HepG2 (cell line): ENCODE data around the gene PRRT1B. TPM values are rescaled to one million over a fixed set of nuclear protein-coding genes. Genes with fewer than 3 reads are reported as not detected.

Experiments
- ATAD3A ChIP-seq: sonication (generic); formaldehyde crosslinking; IDR thresholded peaks from 2 replicates; pipeline ENCODE4 v1.4.0; 2020; ENCODE audit warnings: missing genetic modification reagents
- CBX5 ChIP-seq: sonication (generic); formaldehyde crosslinking; IDR thresholded peaks from 2 replicates; pipeline ENCODE4 v1.4.0; 2020; ENCODE audit warnings: missing genetic modification reagents, borderline replicate concordance
- CEBPB ChIP-seq: IDR thresholded peaks from 2 replicates; pipeline ENCODE4 v1.6.1; 2011; ENCODE audit warnings: low read depth, low read length, improper control_type of control experiment, borderline replicate concordance
- HNRNPUL1 ChIP-seq: fragments of 200-400 bp; formaldehyde crosslinking; IDR thresholded peaks from 2 replicates; pipeline ENCODE4 v1.6.1; 2017; ENCODE audit warnings: low read depth, mild to moderate bottlenecking, low read length, moderate library complexity
- HOXA3 ChIP-seq: sonication (generic); formaldehyde crosslinking; IDR thresholded peaks from 2 replicates; pipeline ENCODE4 v1.5.0; 2020; ENCODE audit warnings: missing genetic modification reagents
- ISX ChIP-seq: sonication (generic); formaldehyde crosslinking; conservative IDR thresholded peaks from 2 replicates; pipeline ENCODE4 v1.5.0; 2020; ENCODE audit warnings: missing genetic modification reagents
- JDP2 ChIP-seq: sonication (generic); formaldehyde crosslinking; IDR thresholded peaks from 2 replicates; pipeline ENCODE4 v1.8.1; 2022; ENCODE audit warnings: missing genetic modification reagents, borderline replicate concordance
- RNF2 ChIP-seq: fragments of 450-650 bp; conservative IDR thresholded peaks from 2 replicates; pipeline ENCODE4 v1.6.1; 2016; ENCODE audit warnings: low read depth
- TBX3 ChIP-seq: fragments of 450-650 bp; IDR thresholded peaks from 2 replicates; pipeline ENCODE4 v1.6.1; 2017; ENCODE audit warnings: antibody characterized with exemption, mild to moderate bottlenecking, inconsistent platforms, borderline replicate concordance
- ZNF501 ChIP-seq: sonication (generic); formaldehyde crosslinking; IDR thresholded peaks from 2 replicates; pipeline ENCODE4 v1.5.1; 2020; ENCODE audit warnings: mild to moderate bottlenecking, moderate library complexity, missing genetic modification reagents
- ZNF552 ChIP-seq: sonication (generic); formaldehyde crosslinking; IDR thresholded peaks from 2 replicates; pipeline ENCODE4 v1.9.0; 2022; ENCODE audit warnings: missing genetic modification reagents, mild to moderate bottlenecking, borderline replicate concordance
- polyA plus RNA-seq, 8 experiments: library from polyadenylated mRNA; depleted of rRNA in 3 of 8; stranded (reverse) in 7 of 8; unstranded in 1 of 8; fragments of >200 nt; fragmentation: Illumina TruSeq in 4 of 8; extraction: Trizol in 4 of 8; gene quantifications; 2 replicates each; pipeline versions ENCODE4 v1.2.1 to v1.2.3, GENCODE V29; 2011 to 2016; ENCODE audit warnings: low read depth in 4 of 8, missing spikeins in 1 of 8, mixed read lengths in 1 of 8; ENCODE audit not compliant: insufficient read depth in 1 of 8
- total RNA-seq, 5 experiments: library from RNA; depleted of rRNA; stranded (reverse); fragments of >200 nt; fragmentation: Illumina TruSeq; extraction: Trizol; gene quantifications; 2 replicates each; pipeline ENCODE4 v1.2.3, GENCODE V29; 2016; ENCODE audit warnings: low read depth in 1 of 5
- TF ChIP-seq, protein P1 (sequence below): sonication (generic); formaldehyde crosslinking; IDR thresholded peaks from 2 replicates; pipeline ENCODE4 v1.4.0; 2020; ENCODE audit warnings: missing genetic modification reagents
- TF ChIP-seq, protein P2 (sequence below): sonication (generic); formaldehyde crosslinking; IDR thresholded peaks from 2 replicates; pipeline ENCODE4 v1.5.0; 2020; ENCODE audit warnings: mild to moderate bottlenecking, missing genetic modification reagents, moderate library complexity
- TF ChIP-seq, protein P3 (sequence below), 2 experiments: sonication (generic) in 1 of 2; formaldehyde crosslinking in 1 of 2; IDR thresholded peaks; 2 replicates each; pipeline versions ENCODE4 v1.6.1 to v1.9.0; 2014 to 2022; ENCODE audit warnings: antibody characterized with exemption in 1 of 2, borderline replicate concordance in 1 of 2, inconsistent platforms in 1 of 2, low read depth in 1 of 2, missing genetic modification reagents in 1 of 2
- TF ChIP-seq, protein P4 (sequence below): sonication (generic); formaldehyde crosslinking; conservative IDR thresholded peaks from 2 replicates; pipeline ENCODE4 v1.4.0; 2020; ENCODE audit warnings: mild to moderate bottlenecking, missing genetic modification reagents, moderate library complexity

Gene PRRT1B
- total and polyA plus RNA-seq, 2 of the 13 experiments (the other 11 are each of a cell fraction or from before 2014, with no cell fraction given): not detected

DNA sequence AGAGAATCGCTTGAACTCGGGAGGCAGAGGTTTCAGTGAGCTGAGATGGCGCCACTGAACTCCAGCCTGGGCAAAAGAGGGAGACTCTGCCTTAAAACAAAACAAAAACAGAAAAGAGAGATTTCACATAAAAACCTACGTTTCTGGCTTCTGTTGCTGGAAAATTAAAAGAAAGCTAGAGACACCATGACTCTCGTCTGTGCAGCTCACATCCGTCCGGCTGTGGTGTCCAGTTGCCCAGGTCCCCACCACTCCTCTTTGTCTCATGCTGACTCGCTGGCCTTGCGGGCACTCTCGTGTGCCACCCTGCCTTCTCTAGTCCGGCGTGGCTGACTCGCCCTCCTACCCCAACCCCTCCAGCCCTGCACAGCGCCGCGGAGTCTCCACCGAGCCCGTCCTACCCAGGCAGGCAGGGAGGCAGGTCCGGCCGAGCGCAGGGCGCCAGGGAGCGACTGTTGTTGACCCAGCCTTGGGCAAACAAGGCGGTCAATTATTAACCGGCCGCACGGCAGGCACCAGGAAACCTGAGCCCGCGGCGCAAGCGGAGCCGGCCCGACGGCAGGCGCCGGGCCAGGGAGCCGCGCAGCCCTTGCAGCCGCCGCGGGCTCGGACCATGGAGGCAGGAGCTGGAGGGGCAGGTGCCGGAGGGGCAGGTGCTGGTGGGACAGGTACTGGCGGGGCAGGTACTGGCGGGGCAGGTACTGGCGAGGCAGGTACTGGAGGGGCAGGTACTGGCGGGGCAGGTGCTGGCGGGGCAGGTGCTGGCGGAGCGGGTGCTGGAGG is at the start of gene PRRT1B (continued):
- TF ChIP-seq, protein P1, sequence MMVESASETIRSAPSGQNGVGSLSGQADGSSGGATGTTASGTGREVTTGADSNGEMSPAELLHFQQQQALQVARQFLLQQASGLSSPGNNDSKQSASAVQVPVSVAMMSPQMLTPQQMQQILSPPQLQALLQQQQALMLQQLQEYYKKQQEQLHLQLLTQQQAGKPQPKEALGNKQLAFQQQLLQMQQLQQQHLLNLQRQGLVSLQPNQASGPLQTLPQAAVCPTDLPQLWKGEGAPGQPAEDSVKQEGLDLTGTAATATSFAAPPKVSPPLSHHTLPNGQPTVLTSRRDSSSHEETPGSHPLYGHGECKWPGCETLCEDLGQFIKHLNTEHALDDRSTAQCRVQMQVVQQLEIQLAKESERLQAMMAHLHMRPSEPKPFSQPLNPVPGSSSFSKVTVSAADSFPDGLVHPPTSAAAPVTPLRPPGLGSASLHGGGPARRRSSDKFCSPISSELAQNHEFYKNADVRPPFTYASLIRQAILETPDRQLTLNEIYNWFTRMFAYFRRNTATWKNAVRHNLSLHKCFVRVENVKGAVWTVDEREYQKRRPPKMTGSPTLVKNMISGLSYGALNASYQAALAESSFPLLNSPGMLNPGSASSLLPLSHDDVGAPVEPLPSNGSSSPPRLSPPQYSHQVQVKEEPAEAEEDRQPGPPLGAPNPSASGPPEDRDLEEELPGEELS (CRISPR knock-in tag): peak; percentile 91
- TF ChIP-seq, protein P2, sequence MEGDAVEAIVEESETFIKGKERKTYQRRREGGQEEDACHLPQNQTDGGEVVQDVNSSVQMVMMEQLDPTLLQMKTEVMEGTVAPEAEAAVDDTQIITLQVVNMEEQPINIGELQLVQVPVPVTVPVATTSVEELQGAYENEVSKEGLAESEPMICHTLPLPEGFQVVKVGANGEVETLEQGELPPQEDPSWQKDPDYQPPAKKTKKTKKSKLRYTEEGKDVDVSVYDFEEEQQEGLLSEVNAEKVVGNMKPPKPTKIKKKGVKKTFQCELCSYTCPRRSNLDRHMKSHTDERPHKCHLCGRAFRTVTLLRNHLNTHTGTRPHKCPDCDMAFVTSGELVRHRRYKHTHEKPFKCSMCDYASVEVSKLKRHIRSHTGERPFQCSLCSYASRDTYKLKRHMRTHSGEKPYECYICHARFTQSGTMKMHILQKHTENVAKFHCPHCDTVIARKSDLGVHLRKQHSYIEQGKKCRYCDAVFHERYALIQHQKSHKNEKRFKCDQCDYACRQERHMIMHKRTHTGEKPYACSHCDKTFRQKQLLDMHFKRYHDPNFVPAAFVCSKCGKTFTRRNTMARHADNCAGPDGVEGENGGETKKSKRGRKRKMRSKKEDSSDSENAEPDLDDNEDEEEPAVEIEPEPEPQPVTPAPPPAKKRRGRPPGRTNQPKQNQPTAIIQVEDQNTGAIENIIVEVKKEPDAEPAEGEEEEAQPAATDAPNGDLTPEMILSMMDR (CRISPR knock-in tag): peak; percentile 54
- TF ChIP-seq TBX3: peak; percentile 47; the same call in 1 of the 2 replicates
- TF ChIP-seq HNRNPUL1: peak; percentile 100
- TF ChIP-seq JDP2 (CRISPR knock-in tag): no peak
- peak; percentile 70; the same call in 1 of the 2 replicates for TF ChIP-seq HOXA3
- peak; percentile 73 for TF ChIP-seq ZNF501 (CRISPR knock-in tag)
- TF ChIP-seq CEBPB: no peak
- TF ChIP-seq, protein P3, sequence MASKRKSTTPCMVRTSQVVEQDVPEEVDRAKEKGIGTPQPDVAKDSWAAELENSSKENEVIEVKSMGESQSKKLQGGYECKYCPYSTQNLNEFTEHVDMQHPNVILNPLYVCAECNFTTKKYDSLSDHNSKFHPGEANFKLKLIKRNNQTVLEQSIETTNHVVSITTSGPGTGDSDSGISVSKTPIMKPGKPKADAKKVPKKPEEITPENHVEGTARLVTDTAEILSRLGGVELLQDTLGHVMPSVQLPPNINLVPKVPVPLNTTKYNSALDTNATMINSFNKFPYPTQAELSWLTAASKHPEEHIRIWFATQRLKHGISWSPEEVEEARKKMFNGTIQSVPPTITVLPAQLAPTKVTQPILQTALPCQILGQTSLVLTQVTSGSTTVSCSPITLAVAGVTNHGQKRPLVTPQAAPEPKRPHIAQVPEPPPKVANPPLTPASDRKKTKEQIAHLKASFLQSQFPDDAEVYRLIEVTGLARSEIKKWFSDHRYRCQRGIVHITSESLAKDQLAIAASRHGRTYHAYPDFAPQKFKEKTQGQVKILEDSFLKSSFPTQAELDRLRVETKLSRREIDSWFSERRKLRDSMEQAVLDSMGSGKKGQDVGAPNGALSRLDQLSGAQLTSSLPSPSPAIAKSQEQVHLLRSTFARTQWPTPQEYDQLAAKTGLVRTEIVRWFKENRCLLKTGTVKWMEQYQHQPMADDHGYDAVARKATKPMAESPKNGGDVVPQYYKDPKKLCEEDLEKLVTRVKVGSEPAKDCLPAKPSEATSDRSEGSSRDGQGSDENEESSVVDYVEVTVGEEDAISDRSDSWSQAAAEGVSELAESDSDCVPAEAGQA (IDR thresholded peaks at IDR 0.05; ENCODE audit: low read depth): no peak
- TF ChIP-seq, protein P3 (CRISPR knock-in tag; IDR thresholded peaks at IDR 0.05; ENCODE audit: borderline replicate concordance): no peak
- TF ChIP-seq CBX5 (CRISPR knock-in tag): peak; percentile 58; the same call in 1 of the 2 replicates
- peak; percentile 89 for TF ChIP-seq RNF2
- TF ChIP-seq ATAD3A (CRISPR knock-in tag): no peak
- TF ChIP-seq, protein P4, sequence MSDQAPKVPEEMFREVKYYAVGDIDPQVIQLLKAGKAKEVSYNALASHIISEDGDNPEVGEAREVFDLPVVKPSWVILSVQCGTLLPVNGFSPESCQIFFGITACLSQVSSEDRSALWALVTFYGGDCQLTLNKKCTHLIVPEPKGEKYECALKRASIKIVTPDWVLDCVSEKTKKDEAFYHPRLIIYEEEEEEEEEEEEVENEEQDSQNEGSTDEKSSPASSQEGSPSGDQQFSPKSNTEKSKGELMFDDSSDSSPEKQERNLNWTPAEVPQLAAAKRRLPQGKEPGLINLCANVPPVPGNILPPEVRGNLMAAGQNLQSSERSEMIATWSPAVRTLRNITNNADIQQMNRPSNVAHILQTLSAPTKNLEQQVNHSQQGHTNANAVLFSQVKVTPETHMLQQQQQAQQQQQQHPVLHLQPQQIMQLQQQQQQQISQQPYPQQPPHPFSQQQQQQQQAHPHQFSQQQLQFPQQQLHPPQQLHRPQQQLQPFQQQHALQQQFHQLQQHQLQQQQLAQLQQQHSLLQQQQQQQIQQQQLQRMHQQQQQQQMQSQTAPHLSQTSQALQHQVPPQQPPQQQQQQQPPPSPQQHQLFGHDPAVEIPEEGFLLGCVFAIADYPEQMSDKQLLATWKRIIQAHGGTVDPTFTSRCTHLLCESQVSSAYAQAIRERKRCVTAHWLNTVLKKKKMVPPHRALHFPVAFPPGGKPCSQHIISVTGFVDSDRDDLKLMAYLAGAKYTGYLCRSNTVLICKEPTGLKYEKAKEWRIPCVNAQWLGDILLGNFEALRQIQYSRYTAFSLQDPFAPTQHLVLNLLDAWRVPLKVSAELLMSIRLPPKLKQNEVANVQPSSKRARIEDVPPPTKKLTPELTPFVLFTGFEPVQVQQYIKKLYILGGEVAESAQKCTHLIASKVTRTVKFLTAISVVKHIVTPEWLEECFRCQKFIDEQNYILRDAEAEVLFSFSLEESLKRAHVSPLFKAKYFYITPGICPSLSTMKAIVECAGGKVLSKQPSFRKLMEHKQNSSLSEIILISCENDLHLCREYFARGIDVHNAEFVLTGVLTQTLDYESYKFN (CRISPR knock-in tag): peak; percentile 80
- TF ChIP-seq ISX: no peak
- no peak for TF ChIP-seq ZNF552 (CRISPR knock-in tag)
